NCI-H1436 (cell line): Measurements from ENCODE around the gene REV1.

Experiments used
- DNase-seq: peaks from one replicate; lab custom pipeline; 2025; lab: John Stamatoyannopoulos, UW

Gene REV1

DNA sequence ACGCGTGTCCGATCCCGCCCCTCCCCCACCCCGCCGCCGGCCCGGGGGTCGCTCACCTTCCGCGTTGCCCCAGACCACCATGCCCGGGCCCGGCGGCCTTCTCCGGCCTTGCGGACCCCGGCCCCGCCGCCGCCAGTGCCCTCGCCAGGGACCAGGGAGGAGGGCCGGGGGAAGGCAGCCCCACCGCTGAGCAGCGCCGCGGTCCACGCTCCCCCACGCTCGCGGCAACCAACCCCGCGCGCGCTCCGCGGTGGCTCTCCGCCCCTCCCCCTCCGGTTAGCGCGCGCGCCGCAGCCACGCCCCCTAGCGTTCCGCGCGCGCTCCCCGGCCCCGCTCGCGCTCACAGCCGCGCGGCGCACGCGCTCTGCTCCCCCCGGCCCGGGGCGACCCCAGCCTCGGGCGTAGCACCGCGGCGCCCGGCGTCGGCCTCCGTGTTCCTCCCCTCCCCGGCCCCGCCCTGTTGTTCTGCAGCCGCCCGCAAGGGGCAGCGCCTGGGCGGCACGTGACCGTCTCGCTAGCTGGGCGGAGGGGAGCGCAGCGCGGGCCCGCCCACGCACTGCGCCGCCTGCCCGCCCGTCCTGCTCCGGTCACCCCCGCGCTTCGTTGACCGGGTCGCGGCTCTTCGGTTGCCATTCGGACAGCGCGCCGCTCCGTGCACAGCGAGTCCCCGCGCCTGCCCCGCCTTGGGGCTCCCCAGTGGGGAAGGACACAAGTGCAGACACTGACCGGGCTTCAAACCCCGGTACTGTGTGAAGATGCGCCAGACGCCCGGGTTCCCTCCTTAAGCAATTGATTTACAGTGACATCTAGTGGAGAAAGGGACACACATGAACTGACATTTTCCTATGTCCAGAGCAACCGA lies at the start of gene REV1:
TSS of gene REV1 (minus strand) at position 257 of the 862 bp plus-strand sequence. CDS start 25,042 bp downstream, outside the sequence.
- DNase-seq, result peak; percentile 94

GRCh38 chr2:99537910-99538485 lies 48.2 kb upstream of the REV1 start:
- DNase-seq, result no peak

DNA sequence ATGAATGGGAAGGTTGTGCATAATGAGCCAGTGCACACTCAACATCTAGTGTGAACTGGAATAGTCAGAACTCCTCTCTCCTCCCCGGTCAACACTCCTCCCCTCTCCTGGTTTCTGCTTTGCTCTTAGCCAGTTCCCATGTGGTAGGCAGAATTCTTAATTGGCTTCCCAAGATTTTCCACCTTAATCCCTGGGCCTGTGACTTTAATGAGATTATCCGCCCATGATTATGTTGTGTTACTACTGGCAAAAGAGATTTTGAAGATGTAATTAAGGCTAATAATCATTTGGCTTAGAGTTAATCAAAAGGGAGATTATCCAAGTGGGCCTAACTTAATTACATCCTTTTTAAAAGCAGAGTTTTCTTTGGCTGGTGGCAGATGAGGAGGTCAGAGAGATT lies 34.2 kb upstream of the REV1 start:
- DNase-seq, result no peak

DNA sequence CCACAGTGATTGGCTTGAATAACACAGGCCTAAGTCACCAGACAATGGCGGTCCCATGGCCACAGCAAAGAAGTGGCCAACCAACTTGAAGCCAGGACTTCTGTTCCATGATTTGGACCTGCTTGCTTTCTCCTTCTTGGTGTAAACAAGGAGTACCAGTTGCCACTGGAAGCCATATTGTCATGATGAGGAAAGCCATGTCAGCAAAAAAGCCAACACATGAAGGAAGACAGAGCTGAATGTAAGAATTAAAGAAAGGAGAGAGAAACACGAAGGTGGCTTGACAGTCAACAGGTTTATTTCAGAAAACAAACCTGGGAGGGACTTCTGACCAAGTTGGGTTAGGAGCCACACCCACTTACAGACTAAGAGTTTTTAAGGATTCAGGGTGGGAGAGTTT lies 32.3 kb upstream of the REV1 start:
- DNase-seq, result no peak

GRCh38 chr2:99520813-99521212 lies 31.0 kb upstream of the REV1 start:
- DNase-seq, result no peak

- no peak for DNase-seq
These were observed 30.4 kb upstream of the REV1 start for GRCh38 chr2:99520195-99520594.

DNA sequence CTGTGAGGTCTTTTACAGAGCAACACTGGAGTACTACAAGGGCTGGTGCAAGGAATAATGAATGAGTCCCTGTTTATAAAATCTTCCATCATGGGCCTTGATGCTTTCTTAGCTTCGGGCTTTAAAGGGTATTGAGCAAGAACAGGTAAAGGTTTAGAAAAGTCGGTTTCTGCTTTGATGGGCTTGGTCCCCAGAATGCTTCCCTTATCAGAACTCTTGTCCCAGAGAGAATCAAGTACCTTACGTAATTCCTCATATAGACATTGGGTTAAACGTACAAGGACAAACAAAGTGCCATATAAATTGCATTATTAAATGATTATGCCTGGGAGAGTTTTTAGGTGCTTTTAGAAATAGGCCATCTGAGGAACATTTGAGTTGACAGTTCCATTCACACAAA lies 24.5 kb upstream of the REV1 start:
- DNase-seq, result no peak

GRCh38 chr2:99512181-99512591 lies 22.4 kb upstream of the REV1 start:
- DNase-seq, result no peak

GRCh38 chr2:99509387-99509786 lies 19.6 kb upstream of the REV1 start:
- no peak for DNase-seq

DNA sequence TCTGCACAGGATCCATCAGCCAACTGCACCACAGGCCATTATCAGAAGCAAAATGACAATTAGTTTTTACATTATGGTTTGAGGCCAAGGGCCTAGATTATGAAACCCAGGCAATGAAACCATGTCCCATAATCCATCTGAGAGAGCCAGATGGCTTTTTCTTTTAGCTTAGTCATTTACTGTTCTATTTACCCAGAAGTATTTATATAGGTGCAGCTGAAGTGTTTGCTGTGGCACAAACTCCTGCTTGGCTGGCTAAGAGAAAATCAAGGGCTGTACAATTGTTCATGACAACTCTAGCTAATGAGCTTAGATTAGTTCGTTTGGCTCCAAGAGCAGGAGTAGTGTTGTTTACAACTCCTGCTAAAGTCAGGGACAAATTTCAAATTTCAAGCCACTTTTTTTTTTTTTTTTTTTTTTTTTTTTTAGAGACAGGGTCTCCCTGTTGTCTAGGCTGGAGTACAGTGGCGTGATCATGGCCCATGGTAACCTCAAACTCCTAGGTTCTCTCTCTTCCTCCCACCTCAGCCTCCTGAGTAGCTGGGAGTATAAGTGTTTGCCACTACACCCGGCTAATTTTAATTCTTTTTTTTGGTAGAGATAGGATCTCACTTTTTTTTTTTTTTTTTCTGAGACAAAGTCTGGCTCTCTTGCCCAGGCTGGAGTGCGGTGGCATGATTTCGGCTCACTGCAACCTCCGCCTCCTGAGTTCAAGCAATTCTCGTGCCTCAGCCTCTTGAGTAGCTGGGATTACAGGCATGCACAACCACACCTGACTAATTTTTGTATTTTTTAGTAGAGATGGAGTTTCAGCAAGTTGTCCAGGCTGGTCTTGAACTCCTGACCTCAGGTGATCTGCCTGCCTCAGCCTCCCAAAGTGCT lies 18.4 kb upstream of the REV1 start:
- DNase-seq, result peak; percentile 92

DNA sequence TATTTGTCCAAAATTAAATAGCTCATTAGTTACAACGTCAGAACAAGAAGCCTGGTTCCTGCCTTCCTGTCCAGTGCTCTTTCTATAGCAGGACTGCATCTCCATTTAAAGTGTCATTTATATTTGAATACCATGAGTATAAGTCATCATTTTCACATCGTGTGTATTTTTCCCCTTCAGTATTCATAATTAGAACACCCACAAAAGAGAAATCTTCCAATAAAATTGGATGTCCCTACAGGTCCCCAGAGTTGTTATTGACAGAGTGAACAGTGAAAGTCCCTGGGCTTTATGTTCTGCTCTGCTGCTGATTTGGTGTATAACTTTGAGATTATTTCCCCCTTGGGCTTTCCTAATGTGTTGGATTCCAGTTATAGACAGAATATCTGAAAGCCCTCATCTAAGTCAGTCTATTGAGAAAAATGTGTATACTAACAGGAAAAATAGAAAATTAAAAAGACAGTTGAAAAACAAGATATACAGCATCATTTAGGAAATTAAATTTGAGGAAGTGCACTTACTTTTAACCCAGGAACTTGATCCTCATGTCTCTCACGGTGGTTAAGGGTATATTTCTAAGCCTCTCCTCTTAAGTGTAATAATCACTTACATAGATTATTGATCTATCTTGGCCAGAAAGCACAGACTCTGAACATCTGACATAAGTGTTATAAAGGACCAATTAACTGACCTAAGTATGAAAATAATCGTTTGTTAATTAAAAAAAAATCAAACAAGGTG lies 15.2 kb upstream of the REV1 start:
- DNase-seq, result no peak

GRCh38 chr2:99503662-99504416 lies 14.0 kb upstream of the REV1 start:
- DNase-seq, result peak; percentile 64

DNA sequence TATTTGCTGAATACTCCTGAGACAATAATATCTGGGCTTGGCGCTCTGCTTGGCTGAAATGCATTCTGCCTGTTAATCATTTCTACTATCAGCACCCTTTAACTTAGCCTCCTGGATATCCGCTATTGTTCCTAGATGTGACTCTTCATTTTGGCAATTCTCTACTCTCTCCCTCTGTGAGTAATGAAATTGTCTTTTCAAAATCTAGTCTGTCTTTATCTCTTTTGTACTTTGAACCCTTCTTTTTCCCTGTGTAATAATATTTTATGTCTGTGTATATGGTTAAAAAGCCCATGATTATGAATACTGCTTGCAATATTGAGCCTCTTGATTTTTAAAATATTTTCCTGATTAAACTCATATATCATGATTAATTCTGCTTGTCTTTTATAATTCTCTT lies 6.2 kb upstream of the REV1 start:
- no peak for DNase-seq

DNA sequence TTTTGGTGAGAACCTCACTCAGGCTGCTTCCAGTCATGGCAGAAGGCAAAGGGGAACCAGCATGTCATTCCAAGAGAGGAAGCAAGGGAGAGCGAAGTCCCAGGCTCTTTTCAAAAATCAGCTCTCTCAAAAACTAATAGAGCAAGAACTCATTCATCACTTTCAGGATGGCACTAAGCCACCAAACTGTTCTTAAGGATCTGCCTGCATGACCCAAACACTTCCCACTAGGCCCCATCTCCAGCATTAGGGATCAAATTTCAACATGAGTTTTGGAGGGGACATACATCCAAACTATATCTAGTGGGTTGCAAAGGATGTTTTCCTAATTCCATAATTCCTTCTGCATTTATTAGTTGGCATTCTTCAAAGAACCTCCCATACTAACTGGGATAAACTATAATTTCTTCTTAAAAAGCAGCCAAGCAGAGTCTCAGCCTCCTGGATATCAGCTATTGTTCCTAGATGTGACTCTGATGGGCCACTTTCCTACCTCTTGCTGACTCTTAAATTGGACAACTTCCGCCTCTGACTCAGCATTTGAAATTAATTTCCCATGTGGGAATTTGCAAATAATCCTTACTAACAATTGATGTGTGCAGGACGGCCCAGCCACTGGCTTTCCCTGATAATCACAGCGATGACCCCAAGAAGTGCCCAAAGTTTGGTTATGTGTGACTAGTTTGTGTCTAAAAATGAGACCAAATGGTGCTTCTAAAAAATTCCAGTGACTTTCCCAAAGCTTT lies 5.5 kb upstream of the REV1 start:
- no peak for DNase-seq

DNA sequence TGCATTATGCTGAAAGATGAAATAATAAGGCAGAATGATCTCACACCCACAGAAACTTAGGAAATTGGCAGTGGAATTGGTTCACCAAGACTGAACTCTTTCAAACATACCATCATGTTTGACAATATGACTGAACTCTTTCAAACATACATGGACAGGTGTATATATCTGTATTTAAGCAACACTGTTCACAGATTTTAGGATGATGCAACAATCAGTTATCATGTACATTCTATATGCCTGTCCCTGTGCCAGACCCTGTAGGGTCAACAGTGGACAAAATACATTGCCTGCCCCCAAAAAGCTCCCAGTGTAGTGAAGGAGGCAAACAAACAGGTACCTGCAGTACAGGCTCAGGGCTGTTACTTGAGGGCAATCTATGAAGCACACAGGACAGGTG lies 2.9 kb upstream of the REV1 start:
- DNase-seq, result no peak

DNA sequence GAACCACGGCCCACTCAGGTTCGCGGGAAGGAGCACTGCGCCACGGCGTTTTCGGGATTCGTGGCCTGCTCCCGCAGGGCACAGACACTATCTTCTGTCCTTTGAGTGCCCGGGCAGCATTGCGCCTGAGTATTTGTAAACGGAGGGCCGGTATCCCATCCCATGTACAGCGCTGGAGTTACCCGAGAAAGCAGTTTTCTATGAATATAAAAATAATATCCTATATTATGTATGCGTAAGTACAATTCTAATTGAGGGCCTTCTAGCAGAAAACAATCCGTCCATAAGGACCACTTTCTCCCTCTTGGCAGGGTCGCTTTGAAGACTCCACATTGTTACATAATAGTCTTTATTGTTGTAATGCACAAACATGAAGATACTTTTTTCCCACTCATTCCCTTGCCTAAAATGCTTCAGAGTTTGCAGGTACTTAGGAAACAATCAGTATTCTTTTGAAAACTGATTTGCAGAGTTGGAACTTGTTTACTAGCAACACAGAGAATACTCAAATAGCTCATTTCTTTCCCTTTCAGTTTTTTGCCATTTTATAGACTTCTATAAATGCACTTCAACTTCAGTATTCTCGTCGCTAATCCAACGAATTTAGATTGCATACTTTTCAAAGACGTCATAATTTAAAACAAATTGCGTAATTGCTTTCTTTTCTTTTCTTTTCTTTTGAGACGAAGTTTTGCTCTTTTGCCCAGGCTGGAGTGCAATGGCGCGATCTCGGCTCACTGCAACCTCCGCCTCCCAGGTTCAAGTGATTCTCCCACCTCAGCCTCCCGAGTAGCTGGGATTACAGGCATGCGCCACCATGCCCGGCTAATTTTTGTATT lies 1.0 kb upstream of the REV1 start:
- DNase-seq, result no peak

DNA sequence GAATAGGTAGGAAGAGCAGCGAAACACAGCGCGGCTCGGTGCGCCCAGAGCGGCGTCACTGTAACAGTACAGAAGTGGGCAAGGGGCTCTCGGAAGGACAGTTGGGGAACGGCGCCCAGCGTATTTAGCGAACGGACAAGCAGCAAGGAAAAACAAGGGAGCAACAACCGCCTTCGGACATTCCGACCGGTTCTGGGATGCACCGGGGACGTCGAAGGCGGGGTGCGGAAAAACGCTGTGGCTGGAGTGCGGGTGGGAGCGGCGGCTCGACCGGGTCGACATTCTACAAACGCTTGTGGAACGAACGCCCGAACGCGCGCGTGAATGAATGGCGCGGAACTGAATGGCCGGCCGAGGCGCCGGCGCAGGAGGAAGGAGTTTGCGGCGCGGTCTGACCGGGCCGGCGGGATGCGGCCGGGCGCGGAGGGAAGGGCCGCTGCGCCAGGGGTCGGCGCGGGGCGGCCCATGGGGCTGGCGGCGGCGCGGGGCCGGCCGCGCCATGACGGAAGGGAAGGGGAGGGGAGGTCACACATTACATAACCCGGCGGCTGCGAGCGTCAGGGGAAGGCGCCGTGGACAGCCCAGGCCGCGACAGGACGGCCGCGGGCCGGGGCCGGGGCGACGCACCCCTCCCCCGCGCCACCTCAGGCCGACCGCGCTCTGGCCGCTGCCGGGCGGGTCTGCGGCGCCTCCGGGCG lies 605 bp downstream of the REV1 start:
- no peak for DNase-seq

DNA sequence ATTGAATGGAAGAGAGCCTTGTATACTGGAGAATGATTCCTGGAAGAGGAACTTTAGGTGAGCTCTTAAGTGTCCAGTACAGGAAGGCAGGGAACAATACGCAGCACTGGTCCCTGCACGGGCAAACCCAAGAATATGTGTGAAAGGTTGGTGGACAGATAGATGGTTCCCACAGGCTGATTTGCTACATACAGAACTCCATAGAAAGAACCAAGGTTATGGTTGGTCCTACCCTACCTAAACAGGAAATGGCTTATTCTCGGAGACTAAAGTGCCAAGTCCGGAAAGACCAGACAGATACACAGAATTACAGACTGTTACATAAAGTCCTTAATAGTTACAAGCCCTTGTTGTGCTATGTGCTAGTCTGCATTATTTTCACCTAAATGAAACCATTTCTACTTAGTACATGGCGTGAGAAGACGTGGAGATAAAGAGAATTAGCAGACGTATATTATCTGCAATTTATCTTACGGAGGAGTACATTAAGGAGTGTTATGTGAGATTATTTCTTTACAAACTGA lies 1.2 kb downstream of the REV1 start:
- DNase-seq, result no peak

DNA sequence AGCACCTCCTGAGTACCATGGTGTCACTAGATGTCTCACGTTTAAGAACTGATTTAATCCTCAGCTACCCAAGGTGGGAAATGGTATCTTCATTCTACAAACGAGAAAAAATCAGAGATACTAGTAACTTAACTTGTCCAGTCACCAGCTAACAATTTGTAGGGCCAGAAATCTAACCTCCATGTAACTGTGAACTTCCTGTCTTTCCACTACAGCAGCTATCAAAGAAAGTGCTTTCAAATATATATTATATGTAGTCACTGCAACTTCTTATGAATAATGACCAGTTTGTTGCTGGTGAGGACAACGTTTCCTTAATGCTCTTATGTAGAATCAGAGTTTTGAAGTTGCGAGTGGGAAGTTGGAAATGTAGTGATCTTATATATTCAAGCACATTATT lies 1.9 kb downstream of the REV1 start:
- DNase-seq, result no peak
